Measurements from ENCODE around the gene TBCD.

Gene TBCD

GRCh38 chr17:82835766-82836512, 84.1 kb downstream of the TBCD start:
- no peak for DNase-seq

DNA sequence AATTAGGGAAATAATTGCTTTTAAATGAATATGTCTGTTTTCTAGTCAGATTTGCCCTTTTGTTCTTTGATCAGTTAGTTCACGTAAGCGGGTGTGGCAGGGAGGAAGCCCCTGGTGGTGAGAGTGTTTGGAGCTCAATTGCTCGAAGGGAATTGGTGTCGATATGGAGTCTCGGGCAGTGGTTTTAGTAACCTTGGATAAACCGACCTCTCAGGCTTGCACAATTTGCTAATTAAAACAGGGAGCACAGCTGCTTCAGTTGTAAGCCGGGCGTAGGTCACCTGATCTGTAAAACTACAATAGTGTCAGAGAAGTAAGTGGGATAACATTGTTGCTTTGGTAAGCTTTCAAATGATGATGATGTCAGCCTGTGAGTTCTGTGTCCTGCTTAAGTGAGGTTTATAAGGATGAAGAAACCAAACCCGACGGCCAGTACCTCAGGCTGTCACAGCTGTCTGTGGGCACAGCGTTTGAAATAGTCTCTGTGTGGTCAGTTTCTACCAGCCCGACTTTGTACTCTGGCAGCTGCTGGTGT, 85.0 kb downstream of the TBCD start:
- DNase-seq: no peak

DNA sequence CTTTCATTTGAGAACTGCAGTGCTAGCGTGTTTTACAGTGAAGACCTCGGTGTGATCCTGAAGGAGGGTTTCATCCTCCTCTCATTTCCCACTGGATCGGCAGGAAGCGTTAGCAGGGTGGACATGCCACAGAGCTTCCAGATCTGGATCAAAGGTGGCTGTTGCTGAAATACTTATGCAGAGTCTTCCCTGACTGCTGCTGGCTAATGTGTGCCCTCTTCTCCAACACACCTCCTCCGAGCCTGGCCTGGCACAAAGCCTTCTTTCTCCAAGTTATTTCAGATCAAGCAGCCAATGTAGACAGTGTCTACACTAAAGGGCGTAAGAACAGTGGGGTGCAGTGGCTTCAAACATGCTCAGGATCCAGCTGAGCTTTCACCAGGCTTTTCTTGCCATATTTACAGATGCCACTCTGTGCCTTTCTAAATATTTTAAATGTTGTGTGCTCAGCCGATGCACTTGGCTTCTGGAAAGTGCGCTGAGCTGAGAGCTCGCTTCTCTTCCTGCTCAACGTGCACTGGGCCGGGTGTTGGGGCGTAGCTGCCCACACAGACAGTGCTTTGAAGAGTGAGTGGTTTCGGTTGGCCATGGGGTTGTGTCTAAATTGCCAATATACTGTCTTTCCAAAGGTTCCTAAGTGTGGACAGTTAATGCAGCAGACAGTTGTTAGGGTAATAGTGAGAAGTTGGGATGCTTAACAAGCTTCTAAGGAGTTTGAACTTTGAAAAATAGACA, 85.9 kb downstream of the TBCD start:
- no peak for DNase-seq

DNA sequence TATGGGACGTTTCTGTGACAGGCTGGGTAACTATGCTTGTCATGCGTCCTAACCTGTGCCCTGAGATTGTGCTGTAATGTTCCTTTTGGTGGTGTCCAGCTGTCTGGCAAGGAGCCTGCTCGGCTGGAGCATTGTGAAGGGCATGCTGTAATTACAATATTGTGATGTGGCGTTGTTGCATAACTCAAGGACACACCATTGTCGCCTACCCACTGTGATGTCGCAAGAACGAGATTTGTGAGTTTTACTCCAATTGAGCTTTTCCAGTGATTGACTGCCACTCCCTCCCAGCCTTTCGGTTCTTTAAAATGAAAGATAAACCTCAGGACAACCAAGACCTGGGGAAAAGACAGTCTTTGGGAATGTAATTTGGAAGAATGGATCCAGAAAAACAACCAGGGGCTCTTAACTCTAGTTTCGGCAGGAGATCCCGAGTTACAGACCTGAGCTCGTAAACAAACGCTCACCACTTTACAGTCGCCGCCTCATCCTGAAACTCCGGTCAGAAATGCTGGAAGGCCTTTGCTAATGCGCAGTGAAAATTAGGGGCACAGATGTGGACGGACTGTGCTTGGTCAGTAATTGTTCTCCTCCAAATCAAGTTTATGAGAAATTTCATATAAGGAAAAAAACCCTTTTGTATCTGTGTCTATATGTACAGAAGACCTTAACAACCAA, 86.7 kb downstream of the TBCD start:
- DNase-seq: peak; percentile 24

DNA sequence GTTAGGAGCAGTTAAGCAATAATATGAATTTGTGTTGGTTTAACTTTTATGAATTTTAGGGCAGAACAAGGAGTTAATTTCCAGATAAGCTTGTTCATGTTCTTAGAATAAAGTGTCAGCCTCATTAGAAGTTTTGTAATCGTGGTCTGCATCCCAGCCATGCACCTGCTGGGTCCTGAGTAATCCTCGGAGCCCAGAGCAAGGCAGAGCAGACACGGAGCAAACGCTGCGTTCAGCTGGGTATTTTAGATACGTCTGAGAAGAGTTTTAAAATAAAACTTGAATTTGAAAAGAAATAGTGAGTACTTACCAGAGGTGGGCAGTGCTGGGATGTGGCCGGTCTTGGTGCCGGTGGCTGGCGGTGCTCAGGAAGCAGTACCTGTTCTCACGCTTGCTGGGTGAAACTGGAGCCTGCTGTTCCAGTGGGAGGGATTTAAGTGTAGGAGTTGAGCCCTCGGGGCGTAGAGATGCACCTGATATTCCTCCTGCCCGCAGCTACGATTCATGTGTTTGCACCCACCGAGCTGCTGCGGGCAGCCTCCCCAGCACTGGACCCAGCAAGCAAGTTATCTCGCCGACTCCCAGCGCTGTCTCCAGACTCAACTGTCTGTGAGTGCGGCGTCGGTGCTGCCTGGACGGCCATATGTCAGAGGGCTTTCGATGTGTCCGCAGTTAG, 87.9 kb downstream of the TBCD start, which contains the start of gene ZNF750:
Gene ZNF750, minus strand, starts transcription at position 406 of the 676 bp plus-strand sequence. CDS start 7,568 bp downstream, outside the sequence.
- DNase-seq: no peak

GRCh38 chr17:82840431-82840831, 88.6 kb downstream of the TBCD start:
- DNase-seq: no peak

GRCh38 chr17:82841921-82842596, 90.2 kb downstream of the TBCD start:
- DNase-seq: no peak

GRCh38 chr17:82843904-82844680, 92.2 kb downstream of the TBCD start:
- no peak for DNase-seq

- DNase-seq: no peak
These were observed 92.9 kb downstream of the TBCD start for GRCh38 chr17:82844796-82845162.

- no peak for DNase-seq
These were observed 93.4 kb downstream of the TBCD start for GRCh38 chr17:82845163-82845807.

DNA sequence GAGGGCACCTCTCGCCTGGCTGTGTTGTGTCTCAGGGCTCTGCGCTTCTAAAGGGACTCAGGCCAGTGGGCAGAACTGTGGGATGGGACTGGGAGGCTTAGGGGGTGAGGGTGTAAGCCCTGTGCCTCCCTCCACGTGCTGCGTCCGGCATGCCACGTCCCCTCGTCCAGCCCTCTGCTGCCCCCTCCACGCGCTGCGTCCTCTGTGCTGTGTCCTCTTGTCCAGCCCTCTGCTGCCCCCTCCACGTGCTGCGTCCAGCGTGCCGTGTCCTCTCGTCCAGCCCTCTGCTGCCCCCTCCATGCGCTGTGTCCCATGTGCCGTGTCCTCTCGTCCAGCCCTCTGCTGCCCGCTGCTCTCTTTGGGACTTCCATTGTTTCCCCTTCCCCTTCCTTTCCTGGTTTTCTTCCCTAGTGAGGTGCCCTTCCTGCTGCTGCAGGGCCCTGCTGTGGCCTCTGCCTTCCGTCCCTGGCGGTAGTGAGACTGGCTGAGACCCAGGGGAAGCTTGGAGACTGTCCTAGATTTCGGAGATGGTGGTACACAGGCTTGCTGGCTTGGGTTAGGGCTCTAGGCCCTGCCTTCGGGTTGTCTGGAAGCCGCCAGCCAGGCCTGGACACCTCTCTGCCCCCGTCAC, 94.3 kb downstream of the TBCD start:
- DNase-seq: no peak

GRCh38 chr17:82848022-82848592, 96.2 kb downstream of the TBCD start:
- DNase-seq: no peak

GRCh38 chr17:82849076-82849945, 97.4 kb downstream of the TBCD start:
- DNase-seq: no peak

GRCh38 chr17:82851381-82851780, 99.5 kb downstream of the TBCD start:
- DNase-seq: no peak

DNA sequence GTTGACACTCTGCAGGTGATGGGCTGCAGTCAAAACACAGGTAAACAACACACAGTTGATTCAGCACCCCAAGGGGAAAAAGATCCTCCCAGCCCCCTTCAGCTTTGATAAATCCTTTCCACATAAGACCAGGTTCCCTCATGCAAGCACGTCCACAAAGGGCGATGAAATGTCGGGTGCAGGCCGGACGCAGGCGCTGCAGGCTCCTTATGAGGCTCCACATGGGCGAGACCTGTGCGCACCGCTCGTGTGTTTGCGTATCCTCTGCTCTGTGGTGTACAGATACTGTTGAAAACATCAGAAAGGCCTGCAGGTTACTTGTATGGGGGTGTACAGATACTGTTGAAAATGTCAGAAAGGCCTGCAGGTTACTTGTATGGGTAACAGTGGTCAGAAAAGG, 102.4 kb downstream of the TBCD start:
- DNase-seq: no peak

DNA sequence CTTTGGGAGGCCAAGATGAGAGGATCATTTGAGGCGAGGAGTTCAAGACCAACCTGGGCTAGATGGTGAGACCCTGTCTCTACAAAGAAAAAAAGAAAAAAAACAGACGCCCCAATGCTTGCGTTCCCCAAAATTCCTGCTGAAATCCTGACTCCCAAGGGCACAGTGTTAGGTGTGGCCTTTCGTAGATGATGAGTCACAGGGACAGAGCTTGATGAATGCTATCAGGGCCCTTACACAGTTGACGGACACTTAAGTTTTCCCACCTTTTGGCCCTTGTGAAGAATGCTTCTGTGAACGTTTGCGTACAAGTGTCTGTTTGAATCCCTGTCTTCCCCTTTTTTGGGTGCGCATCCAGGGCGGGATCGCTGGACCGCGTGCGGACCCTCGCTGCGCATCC, 104.5 kb downstream of the TBCD start:
- no peak for DNase-seq

DNA sequence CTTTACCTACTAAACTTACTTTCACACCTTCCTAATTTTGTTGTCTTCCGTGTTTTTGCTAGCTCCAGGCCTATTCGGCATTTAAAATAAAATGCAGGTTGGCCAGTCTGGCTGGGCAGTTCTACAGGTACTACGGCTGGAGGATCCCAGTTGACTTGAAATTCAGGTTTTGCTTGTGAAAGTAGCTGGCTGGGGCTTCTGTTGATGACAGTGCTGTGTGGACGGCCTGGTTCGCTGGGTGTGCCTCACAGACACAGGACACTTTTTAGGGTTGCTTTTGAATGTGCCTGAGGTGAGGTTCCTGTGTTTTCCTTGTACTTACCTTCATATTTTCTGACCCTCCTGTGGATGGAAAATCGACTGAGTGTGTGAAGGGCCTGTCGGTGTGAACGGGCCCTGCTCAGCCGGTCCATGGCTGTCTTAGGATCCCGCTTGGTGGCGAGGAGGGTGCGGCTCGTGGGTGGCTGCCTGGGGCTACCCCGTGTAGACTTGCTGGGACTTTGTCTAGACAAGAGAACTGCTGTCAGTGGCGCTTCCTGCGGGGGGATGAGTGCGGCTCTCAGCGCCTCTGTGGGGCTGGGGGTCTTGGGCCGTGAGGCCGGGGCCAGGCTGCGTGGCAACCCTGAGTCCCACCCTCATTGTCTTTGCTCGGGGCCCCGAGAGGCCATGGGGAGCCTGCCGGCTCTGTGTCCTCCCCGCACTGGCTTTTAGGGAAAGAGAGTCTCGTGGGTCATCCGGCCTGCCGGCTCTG, 106.7 kb downstream of the TBCD start:
- no peak for DNase-seq

Measured in EL (cell line).